Heart left ventricle (tissue), 13 donors: Measurements from ENCODE around the gene ZDHHC11B.
"Not testable (repeated sequence)": the region's sequence is repeated elsewhere in the genome, so short reads cannot be mapped to it uniquely, and the experiment has no call there.

Experiments
- CTCF ChIP-seq, 12 donors: fragments of 200-600 bp; sonication (generic) in 4 of 12; IDR thresholded peaks; one replicate each; pipeline versions ENCODE4 v1.5.0 to v1.8.0; 2018 to 2022; ENCODE audit warnings: antibody characterized with exemption in 12 of 12, mild to moderate bottlenecking in 5 of 12
- POLR2A ChIP-seq, 2 donors: fragments of 450-650 bp; IDR thresholded peaks; one replicate each; pipeline ENCODE4 v1.6.1; 2017; ENCODE audit warnings: antibody characterized with exemption in 2 of 2, mild to moderate bottlenecking in 2 of 2, moderate library complexity in 2 of 2
- donor health status: ischemic (EF 13 %, LVEDD 7.1; RV severe dilation, severe dysfunction).
- donor health status: DM: no; HTN: yes; CAD: no.
- donor health status: DM: no; HTN: no; CAD: no.
- donor health status: ischemic (EF 25% LVEDD 6.9; RV normal size, moderate dysfunction).
- donor health status: ischemic (EF 25% LVEDD 5.7; RV mildly dilated, moderate dysfunction).
- donor health status: ischemic (EF 35%, LVEDD 5.7; RV mildly dilated, moderate dysfunction).
- donor health status: nonischemic (EF 11% LVEDD 7.7; RV severe dilation, severe dysfunction).
- donor health status: DM: yes; HTN: yes; CAD: no.
- donor health status: PGD.
- donor health status: ischemic (EF 29% LVEDD 5.4; RV normal size, mild dysfunction).
- donor health status: nonischemic (EF 23%, LVEDD 6.1; RV moderate dilation, normal function).

DNA sequence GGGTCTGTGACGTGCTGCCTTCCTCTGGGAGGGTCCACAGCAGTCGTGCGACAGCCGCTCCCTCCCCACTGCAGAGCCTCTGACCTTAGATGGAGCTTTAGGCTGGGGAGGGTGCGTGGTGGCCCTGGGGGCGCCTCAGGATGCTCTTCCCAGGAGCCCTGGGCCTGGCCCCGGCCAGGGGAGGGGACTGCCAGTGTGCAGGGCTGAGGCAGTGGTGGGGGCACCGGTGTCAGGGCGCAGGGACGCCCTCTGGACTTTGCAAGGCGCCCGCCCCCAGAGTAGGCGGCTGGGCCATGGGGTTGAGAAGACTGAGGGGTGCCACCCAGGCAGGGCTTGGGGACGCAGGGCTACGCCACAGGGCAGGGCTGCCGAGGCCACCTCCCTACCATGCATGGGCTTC lies 106.0 kb downstream of the ZDHHC11B start:
- not testable (repeated sequence) for TF ChIP-seq CTCF, POLR2A (IDR thresholded peaks at IDR 0.05)
